ENCODE data around the gene PTPRQ. TPM values are rescaled to one million over a fixed set of nuclear protein-coding genes. Genes with fewer than 3 reads are reported as not detected.

The PTPRQ gene
- total RNA-seq, 1 donor from 2014 or later, result 0.25 TPM

- Histone ChIP-seq H3K27me3 (no peaks in the 10 kb centered on the region), H3K4me3 (no peak overlapping the region), H3K27ac (no peak overlapping the region), H3K4me1 (no peaks in the 10 kb centered on the region), H3K9me3 (no peaks in the 10 kb centered on the region), H3K36me3 (no peaks in the 10 kb centered on the region)
- no peak for DNase-seq (ENCODE audit: extremely low spot score in 2 of 2)
- no peak for TF ChIP-seq POLR2AphosphoS5 (IDR thresholded peaks at IDR 0.05; ENCODE audit: insufficient read depth in 1 of 2, low read depth in 1 of 2)
- no peak for TF ChIP-seq POLR2A (IDR thresholded peaks at IDR 0.05)
- TF ChIP-seq CTCF (IDR thresholded peaks at IDR 0.05), result no peak
- intact Hi-C loops (cut with DNase I), result no loop called here
Observed at GRCh38 chr12:80634903-80635302, 190.9 kb downstream of the PTPRQ start.

- intact Hi-C loops (cut with DNase I), result no loop called here
- DNase-seq (ENCODE audit: extremely low spot score in 2 of 2), result no peak
- Histone ChIP-seq H3K4me3 (no peak overlapping the region), H3K9me3 (no peaks in the 10 kb centered on the region), H3K27ac (no peak overlapping the region), H3K27me3 (no peaks in the 10 kb centered on the region), H3K36me3 (no peaks in the 10 kb centered on the region), H3K4me1 (no peaks in the 10 kb centered on the region)
- TF ChIP-seq POLR2A (IDR thresholded peaks at IDR 0.05) (no peak), POLR2AphosphoS5 (IDR thresholded peaks at IDR 0.05; ENCODE audit: insufficient read depth in 1 of 2, low read depth in 1 of 2) (no peak), CTCF (IDR thresholded peaks at IDR 0.05) (no peak)
Observed at GRCh38 chr12:80636832-80637231, 192.8 kb downstream of the PTPRQ start.

- Histone ChIP-seq H3K9me3 (no peaks in the 10 kb centered on the region), H3K27ac (no peak overlapping the region), H3K36me3 (no peaks in the 10 kb centered on the region), H3K4me3 (no peak overlapping the region), H3K27me3 (no peaks in the 10 kb centered on the region), H3K4me1 (no peaks in the 10 kb centered on the region)
- no peak for DNase-seq (ENCODE audit: extremely low spot score in 2 of 2)
- TF ChIP-seq POLR2AphosphoS5 (IDR thresholded peaks at IDR 0.05; ENCODE audit: insufficient read depth in 1 of 2, low read depth in 1 of 2) (no peak), POLR2A (IDR thresholded peaks at IDR 0.05) (no peak), CTCF (IDR thresholded peaks at IDR 0.05) (no peak)
- intact Hi-C loops (cut with DNase I), result no loop called here
Observed at GRCh38 chr12:80641936-80642335, 197.9 kb downstream of the PTPRQ start.

- Histone ChIP-seq H3K4me1 (no peaks in the 10 kb centered on the region), H3K4me3 (no peak overlapping the region), H3K27me3 (no peaks in the 10 kb centered on the region), H3K27ac (no peak overlapping the region), H3K9me3 (no peaks in the 10 kb centered on the region), H3K36me3 (no peaks in the 10 kb centered on the region)
- DNase-seq (ENCODE audit: extremely low spot score in 2 of 2), result no peak
- TF ChIP-seq CTCF (IDR thresholded peaks at IDR 0.05) (no peak), POLR2AphosphoS5 (IDR thresholded peaks at IDR 0.05; ENCODE audit: insufficient read depth in 1 of 2, low read depth in 1 of 2) (no peak), POLR2A (IDR thresholded peaks at IDR 0.05) (no peak)
- intact Hi-C loops (cut with DNase I), result no loop called here
Observed at GRCh38 chr12:80643961-80644360, 199.9 kb downstream of the PTPRQ start.

GRCh38 chr12:80648881-80649280 is 204.8 kb downstream of the PTPRQ start:
- H3K4me1 ChIP-seq, result no peaks in the 10 kb centered on the region
- H3K4me3 ChIP-seq, result no peak overlapping the region
- intact Hi-C loops (cut with DNase I), result no loop called here
- TF ChIP-seq CTCF (IDR thresholded peaks at IDR 0.05) (no peak), POLR2AphosphoS5 (IDR thresholded peaks at IDR 0.05; ENCODE audit: insufficient read depth in 1 of 2, low read depth in 1 of 2) (no peak), POLR2A (IDR thresholded peaks at IDR 0.05) (no peak)
- H3K27me3 ChIP-seq, result no peaks in the 10 kb centered on the region
- DNase-seq (ENCODE audit: extremely low spot score in 2 of 2), result no peak
- no peaks in the 10 kb centered on the region for H3K9me3 ChIP-seq
- no peaks in the 10 kb centered on the region for H3K36me3 ChIP-seq
- no peak overlapping the region for H3K27ac ChIP-seq

Data from vagina (tissue), 2 donors.